ENCODE measurements around the gene NOTUM.
A peak's percentile ranks its signal among the peaks of the same experiment; 100 is the strongest.

The NOTUM gene

GRCh38 chr17:81984773-81985410, 23.9 kb upstream of the NOTUM start:
- H3K4me3 ChIP-seq (ENCODE audit: low read depth, low read length), result no peak overlapping the region
- TF ChIP-seq INSM2 (tag by site-specific recombination; IDR thresholded peaks at IDR 0.05) (peak; percentile 57; the same call in 1 of the 2 replicates), AEBP2 (tag by site-specific recombination; IDR thresholded peaks at IDR 0.05; ENCODE audit: borderline replicate concordance) (0 out of 2 replicates have a peak, but pooled peaks have one; percentile 24), KLF10 (tag by site-specific recombination; IDR thresholded peaks at IDR 0.05) (peak; percentile 70), YY2 (tag by site-specific recombination; IDR thresholded peaks at IDR 0.05) (no peak), HIC1 (tag by site-specific recombination; IDR thresholded peaks at IDR 0.05) (no peak), EGR2 (tag by site-specific recombination; IDR thresholded peaks at IDR 0.05; ENCODE audit: low read depth) (peak; percentile 100), KLF9 (tag by site-specific recombination; IDR thresholded peaks at IDR 0.05; ENCODE audit: low read depth) (peak; percentile 75), ZNF155 (tag by site-specific recombination; IDR thresholded peaks at IDR 0.05) (no peak), ZEB2 (tag by site-specific recombination; IDR thresholded peaks at IDR 0.05) (peak; percentile 94), ZNF18 (tag by site-specific recombination; IDR thresholded peaks at IDR 0.05) (peak; percentile 87), KLF1 (tag by site-specific recombination; IDR thresholded peaks at IDR 0.05) (peak; percentile 94), ZFHX2 (tag by site-specific recombination; conservative IDR thresholded peaks at IDR 0.05) (peak; percentile 100), ZSCAN4 (tag by site-specific recombination; IDR thresholded peaks at IDR 0.05) (peak; percentile 99), PATZ1 (tag by site-specific recombination; IDR thresholded peaks at IDR 0.05) (peak; percentile 17; the same call in 1 of the 2 replicates), GLIS1 (tag by site-specific recombination; IDR thresholded peaks at IDR 0.05) (peak; percentile 74), KLF8 (tag by site-specific recombination; IDR thresholded peaks at IDR 0.05) (peak; percentile 96), KLF17 (tag by site-specific recombination; IDR thresholded peaks at IDR 0.05) (peak; percentile 42; the same call in 1 of the 2 replicates), ZNF768 (tag by site-specific recombination; IDR thresholded peaks at IDR 0.05) (no peak), ZNF2 (tag by site-specific recombination; IDR thresholded peaks at IDR 0.05) (0 out of 2 replicates have a peak, but pooled peaks have one; percentile 35)
- ChIA-PET CTCF (interaction anchor here (0.5 kb wide), 1 partner anchor 644 kb away, joined by 5 read pairs; no protein-coding TSS in a partner anchor), POLR2A (interaction anchor here (0.6 to 1.2 kb wide), 4 partner anchors 12 to 35 kb away, joined by 4 to 6 read pairs (median 4); partner anchors contain the start of gene NOTUM)
- peaks cover 5% of the 10 kb centered on the region for H3K4me1 ChIP-seq (ENCODE audit: control insufficient read depth, insufficient read depth, low read length)
- peaks cover 9 to 52% of the 10 kb centered on the region in 2 experiments; a peak in 2 of 3 replicates for H3K36me3 ChIP-seq (ENCODE audit: control insufficient read depth in 2 of 2, insufficient read depth in 1 of 2, low read length in 2 of 2)
- H3K27ac ChIP-seq (ENCODE audit: extremely low read depth, low read depth, low read length), result no peak overlapping the region
- H3K9me3 ChIP-seq (ENCODE audit: control insufficient read depth, insufficient read depth, low read depth, low read length), result no peaks in the 10 kb centered on the region

All from HEK293 (cell line).